IPS DF 19.7 (cell line): Measurements from ENCODE around the gene PGAM5.
"Not testable (repeated sequence)": the region's sequence is repeated elsewhere in the genome, so short reads cannot be mapped to it uniquely, and the experiment has no call there.

ENCODE experiments used
- DNase-seq: peaks from one replicate; pipeline ENCODE4 v3.0.0-alpha.2; 2013; ENCODE audit warnings: low read depth, low spot score

PGAM5 gene

DNA sequence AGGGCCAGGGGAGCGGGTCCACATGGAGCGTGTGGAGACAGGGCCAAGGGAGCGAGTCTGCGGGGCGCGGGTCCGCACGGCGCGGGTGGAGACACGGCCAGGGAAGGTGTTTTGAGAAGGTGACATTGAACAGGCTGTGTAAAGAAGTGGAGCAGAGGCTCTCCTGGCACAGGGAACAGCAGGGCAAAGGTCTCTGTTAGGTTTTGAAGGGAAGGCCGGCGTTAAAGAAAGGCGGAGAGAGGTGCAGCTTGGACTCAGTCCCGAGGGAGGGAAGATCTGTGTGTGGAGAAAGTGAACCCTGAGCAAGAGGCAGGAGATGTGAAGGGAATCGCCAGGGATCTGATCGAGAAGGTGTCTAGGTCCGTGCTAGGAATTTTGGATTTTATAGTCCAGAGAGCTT lies 21.4 kb upstream of the PGAM5 start:
- DNase-seq = no peak

DNA sequence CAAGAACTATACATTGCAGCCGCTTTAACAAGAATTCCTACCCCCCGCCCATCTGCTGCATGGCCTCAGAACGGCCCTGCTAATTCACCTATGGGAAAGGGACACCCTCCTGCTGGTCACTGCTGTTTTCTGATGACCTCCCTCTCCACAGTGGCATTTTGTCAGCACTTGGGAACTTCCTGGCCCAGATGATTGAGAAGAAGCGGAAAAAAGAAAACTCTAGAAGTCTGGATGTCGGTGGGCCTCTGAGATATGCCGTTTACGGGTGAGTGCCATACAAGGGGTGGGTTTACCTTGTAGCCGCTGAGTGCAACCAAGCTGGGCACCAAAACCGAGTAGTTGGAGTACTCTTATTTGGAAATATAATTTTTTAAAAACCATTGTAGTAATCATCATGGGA lies 20.5 kb upstream of the PGAM5 start:
- no peak for DNase-seq

DNA sequence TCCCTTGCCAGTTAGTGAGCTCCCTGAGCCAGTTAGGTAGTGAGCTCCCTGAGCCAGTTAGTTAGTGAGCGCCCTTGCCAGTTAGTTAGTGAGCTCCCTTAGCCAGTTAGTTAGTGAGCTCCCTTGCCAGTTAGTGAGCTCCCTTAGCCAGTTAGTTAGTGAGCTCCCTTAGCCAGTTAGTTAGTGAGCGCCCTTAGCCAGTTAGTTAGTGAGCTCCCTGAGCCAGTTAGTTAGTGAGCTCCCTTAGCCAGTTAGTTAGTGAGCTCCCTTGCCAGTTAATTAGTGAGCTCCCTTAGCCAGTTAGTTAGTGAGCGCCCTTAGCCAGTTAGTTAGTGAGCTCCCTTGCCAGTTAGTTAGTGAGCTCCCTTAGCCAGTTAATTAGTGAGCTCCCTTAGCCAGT lies 18.6 kb upstream of the PGAM5 start:
- not testable (repeated sequence) for DNase-seq

DNA sequence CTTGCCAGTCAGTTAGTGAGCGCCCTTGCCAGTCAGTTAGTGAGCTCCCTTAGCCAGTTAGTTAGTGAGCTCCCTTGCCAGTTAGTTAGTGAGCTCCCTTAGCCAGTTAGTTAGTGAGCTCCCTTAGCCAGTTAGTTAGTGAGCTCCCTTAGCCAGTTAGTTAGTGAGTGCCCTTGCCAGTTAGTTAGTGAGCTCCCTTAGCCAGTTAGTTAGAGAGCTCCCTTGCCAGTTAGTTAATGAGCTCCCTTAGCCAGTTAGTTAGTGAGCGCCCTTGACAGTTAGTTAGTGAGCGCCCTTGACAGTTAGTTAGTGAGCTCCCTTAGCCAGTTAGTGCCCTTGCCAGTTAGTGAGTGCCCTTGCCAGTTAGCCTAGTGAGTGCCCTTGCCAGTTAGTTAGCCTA lies 15.8 kb upstream of the PGAM5 start:
- not testable (repeated sequence) for DNase-seq

DNA sequence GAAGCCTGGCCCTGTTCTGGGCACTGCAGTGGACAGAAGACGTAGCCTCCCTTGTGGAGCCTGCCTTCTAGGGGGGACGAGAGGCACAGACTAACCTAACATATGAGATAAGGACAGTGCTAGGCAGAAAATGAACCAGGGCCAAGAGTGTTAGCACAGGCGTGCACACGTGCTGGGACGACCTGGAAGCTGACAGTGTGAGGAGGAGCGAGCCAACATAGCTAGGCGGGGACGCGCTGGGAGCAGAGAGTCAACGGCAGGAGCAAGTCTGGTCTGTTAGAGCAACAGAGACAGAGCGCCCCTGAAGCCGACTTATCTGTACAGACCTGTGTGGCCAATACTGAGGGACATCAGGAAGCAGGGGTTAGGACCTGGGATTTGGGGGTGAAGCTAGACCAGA lies 15.2 kb upstream of the PGAM5 start:
- DNase-seq = no peak

DNA sequence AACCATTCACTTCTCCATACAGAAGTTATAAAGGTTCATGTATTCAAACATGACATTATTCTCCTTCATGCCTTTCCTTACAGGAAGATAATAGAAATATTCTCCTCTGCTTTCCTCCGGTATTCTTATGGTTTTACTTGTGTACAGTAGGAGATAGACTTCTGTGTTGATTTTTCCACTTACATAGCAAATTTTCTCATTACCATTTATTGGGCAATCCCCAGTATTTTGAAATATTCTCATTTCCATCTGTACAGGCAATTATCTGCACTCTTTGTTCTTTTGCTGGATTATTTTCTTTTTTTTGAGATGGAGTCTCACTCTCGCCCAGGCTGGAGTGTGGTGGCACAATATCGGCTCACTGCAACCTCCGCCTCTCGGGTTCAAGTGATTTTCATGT lies 12.3 kb upstream of the PGAM5 start:
- no peak for DNase-seq

DNA sequence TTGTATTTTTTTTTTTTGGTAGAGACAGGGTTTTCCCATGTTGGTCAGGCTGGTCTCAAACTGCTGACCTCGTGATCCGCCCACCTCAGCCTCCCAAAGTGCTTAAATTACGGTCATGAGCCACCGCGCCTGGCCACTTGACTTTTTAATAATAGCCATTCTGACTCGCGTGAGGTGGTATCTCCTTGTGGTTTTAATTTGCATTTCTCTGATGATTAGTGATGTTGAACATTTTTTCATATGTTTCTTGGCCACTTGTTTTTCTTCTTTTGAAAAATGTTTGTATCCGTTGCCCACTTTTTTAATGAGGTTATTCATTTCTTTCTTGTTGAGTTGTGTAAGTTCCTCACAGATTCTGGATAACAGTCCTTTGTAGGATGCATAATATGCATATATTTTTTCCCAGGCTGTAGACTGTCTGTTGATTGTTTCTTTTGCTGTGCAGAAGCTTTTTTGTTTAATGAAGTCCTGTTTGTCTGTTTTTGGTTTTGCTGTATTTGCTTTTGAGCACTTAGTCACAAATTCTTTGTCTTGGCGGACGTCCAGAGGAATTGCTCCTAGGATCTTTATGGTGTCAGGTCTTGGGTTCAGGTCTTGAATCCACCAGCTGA lies 10.3 kb upstream of the PGAM5 start:
- no peak for DNase-seq

DNA sequence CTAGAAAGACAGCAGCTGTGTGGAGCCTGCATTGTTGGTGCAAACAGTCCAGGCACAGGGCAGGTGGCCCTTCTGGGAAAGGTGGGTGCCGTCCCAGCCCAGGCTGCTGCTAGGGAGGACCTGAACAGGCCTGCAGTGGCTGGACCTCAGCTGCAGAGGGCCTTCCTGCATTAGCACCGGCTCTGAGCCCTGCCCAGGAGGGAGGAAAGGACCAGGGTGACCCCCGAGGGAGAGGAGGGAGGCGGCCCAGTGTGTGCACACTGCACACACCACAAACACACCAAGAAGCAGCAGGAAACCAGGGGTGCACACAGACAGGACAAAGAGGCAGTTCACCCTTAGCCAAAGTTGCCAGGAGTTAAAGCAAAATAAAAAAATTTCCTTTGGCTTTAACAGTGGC lies 8.0 kb upstream of the PGAM5 start:
- DNase-seq = no peak

DNA sequence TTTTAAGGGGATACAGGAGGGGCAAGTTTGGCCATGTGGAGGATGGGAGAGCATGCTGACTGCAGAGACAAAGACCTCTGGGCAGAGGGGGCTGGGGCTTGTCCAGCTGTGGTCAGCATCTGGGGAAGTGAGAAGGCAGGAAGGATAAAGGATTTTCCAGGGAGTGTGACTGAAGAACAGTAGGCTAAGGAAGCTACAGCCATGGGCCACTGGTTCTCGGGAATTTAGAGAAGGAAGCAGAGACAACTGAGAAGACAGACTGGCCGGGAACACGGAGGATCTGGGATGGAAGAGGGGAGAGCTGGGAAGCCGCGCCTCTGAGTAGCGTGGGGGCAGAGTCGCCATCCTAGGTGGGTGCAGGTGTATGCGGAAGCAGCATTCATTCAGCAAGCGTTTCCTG lies 7.0 kb upstream of the PGAM5 start:
- no peak for DNase-seq

DNA sequence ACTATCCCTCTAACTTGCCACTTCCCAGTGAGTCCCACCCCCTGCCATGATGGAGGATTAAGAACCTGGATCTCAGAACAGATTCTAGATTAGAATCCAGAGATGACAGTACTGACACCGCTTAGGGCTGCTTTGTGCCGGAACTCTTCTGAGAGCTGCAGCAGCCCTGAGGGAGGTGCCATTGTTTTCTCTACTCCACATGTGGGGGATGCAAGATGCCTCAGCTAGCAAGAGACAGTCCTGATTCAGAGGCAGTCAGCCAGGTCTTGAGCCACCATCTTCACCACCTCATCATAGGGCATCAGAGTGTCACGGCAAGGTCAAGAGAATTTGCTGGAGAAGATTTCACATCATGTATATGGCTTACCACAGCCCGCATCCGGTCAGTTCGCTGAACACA lies 3.4 kb upstream of the PGAM5 start:
- no peak for DNase-seq

DNA sequence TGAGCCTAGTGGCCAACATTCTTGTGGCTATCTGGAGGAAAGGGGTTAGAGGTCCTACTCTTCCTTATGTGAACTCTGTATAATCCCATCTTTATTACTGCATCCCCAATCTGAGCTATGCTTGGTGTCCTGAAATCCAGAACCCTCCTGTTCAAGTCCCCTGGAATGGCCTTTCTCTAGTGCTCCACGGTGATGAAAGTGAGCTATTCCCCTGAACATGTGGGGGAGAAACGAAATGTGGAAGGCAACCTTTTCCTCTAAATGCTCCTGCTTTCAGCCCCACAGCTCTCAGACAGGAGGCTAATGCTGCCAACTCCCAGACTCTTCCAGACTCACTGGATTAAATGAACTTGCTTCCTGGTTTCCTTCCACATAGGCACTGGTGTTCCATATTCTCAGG lies 2.5 kb upstream of the PGAM5 start:
- no peak for DNase-seq

DNA sequence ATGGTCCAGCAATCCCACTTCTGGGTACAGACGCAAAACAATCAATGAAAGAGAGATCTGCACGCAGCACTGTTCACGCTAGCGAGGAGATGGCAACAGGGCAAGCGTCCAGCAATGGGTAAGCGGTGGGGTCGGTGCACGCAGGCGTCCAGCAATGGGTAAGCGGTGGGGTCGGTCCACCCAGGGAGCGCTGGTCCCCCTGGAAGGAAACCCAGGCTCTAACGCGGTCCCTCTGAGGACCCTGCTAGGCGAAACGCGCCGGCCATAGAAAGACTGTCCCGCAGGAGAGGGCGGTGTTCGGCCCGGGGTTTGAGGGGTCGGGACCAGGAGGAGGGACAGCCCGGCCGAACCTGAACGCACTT lies 618 bp upstream of the PGAM5 start:
- no peak for DNase-seq

DNA sequence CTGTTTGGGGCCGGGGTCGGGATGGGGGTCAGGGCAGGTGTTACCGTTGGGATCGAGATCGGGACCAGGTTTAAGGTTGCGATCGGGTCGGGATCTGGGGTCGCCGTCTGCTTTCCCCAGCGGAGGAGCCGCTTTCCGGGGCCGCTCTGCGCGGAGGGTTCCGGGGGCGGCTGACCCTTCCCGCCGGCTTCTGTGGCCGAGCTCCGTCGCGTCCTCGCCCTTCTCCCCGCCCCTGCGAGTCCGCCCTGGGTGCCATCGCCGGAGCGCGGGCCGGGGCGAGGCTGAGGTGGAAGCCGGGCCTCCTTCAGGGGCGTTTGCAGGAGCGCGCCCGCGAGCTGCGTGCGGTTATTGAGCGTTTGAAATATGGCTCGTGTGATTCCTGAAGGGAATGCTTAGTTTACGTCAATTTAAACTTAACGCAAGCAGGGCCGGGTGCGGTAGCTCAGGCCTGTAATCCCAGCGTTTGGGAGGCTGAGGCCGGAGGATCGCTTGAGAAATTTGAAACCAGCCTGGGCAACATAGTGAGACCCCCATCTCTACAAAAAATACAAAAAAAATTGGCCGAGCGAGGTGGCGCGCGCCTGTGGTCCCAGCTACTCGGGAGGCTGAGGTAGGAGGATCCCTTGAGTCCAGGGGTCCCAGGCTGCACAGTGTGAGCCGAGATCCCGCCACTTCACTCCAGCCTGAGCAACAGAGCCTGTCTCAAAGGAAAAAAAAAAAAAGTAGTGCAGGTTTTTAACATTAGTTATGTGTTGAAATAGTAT lies 620 bp downstream of the PGAM5 start:
- no peak for DNase-seq

DNA sequence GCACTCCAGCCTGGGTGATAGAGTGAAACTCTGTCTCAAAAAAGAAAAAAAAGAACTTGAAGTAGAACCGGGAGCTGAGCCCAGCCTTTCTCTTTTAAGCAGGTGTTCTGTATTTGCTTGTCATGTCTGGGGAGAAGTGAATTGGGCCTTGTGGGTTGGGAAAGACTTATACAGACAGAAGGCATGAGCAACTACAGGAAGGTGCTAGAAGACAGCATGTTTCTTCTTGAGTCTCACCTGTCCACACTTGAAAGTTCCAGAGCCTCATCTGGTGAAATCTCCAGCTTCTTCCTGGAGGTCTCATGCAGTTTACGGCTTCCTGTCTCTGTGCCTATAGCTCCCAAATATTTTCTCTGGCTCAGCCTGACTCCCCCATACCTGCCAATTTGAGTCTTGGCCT lies 2.5 kb downstream of the PGAM5 start:
- no peak for DNase-seq

DNA sequence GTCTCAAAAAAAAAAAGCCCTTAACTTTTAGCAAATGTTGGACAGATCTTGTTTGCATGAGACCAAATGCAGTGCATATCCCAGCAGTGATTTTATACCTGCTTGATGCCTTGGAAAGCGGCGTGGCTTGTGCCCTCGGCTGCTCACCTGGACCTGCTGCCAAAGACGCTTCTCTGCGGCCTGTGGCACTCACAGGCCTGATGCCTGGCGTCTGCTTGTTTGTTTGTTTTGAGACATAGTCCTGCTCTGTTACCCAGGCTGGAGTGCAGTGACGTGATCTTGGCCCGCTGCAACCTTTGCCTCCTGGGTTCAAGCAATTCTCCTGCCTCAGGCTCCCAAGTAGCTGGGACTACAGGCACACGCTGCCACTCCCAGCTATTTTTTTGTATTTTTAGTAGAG lies 5.2 kb downstream of the PGAM5 start:
- DNase-seq = no peak

DNA sequence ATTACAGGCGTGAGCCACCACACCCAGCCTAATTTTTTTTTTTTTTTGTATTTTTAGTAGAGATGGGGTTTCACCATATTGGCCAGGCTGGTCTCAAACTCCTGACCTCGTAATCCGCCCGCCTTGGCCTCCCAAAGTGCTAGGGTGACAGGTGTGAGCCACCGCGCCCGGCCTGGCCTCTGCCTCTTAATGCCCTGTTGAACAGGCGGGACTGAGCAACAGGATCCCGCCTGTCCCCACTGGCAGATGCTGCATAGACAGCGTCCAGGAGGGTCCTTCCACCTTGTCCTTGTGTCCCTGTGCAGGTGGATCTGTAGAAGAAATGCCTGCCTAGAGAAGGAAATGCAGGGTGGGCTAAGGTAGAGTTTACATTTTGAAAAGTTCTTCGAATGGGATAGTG lies 5.7 kb downstream of the PGAM5 start:
- DNase-seq = no peak

DNA sequence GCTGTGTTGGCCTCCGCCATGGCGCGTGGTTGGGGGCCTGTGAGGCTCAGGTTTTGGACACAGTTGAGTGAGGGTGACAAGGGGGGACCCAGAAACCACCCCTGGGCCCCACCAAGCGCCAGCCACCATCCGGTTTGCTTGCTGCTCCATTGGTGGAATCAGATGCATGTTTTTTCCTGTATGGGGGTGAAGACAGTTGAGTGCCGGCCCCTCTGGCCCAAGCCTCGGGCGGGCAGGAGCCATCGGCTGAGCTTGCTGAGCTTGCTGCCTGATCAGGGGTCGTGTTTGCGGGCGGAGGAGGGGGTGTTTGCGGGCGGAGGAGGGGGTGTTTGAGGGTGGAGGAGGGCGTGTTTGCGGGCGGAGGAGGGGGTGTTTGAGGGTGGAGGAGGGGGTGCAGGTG lies 6.4 kb downstream of the PGAM5 start:
- DNase-seq = no peak

DNA sequence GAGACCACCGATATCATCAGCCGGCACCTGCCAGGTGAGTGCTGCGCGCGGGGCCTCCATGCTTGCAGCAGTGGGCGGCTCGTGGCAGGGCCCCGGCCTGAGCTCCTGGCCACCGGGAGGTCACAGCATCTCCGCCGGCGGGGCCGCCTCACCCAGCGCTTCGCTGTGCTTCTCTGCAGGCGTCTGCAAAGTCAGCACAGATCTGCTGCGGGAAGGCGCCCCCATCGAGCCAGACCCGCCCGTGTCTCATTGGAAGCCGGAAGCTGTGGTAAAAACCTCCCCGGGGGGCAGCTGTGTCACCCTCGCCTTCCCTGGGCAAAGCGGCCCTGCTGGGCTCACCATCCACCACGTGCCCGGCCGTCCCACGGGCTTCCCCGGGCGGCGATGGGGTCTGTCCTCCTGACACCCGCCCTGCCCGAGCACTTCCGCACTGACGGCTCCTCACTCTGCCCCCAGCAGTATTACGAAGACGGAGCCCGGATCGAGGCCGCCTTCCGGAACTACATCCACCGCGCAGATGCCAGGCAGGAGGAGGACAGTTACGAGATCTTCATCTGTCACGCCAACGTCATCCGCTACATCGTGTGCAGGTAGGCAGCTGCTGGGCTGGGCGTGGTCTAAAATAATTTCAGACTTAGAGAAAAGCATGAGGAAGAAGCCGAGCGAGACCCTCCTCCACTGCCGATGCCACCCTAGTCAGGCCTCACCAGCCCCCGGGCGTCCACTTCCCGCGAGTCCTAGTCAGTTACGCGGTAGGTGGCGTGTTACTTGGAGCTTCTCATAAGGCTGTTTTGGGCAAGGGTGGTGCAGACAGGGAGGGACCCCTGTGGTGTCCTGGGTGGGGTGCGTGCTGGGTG lies 7.1 kb downstream of the PGAM5 start:
- DNase-seq = no peak

DNA sequence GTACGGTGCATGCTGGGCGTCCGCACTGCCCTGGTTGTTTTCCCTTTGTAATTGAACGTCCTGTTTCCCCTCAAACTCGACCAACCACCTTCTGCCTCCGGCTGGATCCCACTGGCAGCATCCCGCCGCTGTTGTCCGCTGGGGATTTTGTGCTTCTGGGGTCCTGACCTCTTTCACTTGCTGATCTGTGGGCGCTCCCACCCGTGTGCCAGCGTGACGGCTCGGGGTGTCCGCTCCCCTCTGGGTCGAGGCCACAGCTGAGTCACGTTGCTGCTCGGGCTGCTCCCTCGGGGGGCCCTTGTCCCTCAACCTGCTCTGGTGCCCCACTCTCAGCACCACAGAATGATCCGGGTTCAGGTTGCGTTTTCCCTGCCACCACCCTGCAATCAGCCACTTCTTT lies 8.0 kb downstream of the PGAM5 start:
- no peak for DNase-seq

DNA sequence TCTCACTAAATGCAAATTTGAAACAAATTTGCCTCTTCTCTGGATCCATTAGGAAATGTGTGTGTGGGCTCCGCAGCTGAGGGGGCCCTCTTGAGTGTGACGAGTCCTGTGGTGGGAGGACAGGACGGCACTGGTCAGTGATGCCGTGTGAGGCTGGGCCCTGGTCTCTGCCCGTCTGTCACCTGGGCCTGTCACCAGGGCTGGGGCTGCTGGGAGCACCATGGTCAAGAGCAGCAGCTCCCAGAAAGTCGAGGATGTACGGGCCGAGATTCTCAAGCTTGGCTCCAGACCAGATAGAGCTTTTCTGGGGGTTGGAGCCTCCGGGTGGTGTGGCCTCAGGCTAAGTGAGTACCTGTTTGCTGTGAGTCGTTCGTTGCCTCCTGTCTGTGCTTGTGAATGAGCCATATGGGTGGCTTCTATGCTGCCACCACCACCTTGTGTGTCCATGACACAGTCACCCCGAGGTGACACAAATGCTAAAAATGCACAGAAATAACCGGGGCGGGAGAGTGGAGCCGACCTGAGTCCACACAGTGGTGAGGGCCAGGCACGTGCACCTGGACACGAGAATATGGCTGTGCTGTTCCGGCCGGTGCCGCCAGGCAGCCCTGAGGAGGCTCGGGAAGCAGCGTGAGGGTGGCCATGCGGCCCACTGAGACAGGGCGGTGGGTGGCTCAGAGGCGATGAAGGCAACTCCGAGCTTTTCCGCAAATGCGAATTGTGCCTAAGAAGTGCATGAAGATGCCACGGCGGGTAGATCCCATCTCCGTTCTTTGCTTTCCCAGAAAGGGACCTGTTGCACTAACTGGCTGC lies 8.7 kb downstream of the PGAM5 start:
- DNase-seq = no peak

DNA sequence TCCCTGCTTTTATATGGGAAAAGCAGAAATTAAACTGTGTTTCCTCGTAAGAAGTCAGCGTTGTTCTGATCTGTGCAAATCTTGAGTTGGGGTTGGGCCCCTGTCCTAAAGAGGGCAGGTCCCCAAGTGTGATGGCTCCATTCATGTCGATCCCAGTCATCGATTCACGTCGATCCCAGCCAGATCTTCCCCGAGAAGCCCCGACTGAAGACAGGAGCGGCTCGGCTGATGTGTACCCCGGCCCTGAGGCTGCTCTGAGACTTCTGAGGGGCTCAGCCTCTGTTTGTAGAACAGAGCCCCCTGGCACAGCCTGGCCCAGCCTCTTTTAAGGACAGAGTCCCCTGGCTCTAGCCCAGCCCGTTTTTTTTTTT lies 9.3 kb downstream of the PGAM5 start:
- DNase-seq = no peak
